Mesendoderm (in vitro differentiated cells): ENCODE measurements around the gene NKX1-2.

Experiments used
- DNase-seq: peaks from one replicate; pipeline ENCODE4 v3.0.0; 2013
- H2AK5ac ChIP-seq: 2 replicates; pipeline ENCODE4 v1.6.1; 2013; ENCODE audit warnings: low read length, inconsistent platforms
- H2BK120ac ChIP-seq: 2 replicates; pipeline ENCODE4 v1.6.1; 2013; ENCODE audit warnings: low read depth, mild to moderate bottlenecking, low read length, moderate library complexity, mixed read lengths
- H2BK15ac ChIP-seq: replicated peaks from 2 replicates; pipeline ENCODE4 v1.6.1; 2013; ENCODE audit warnings: low read depth, mild to moderate bottlenecking, moderate library complexity
- H2BK5ac ChIP-seq: 2 replicates; pipeline ENCODE4 v1.6.1; 2013; ENCODE audit warnings: low read length, inconsistent platforms
- H3K18ac ChIP-seq: 2 replicates; pipeline ENCODE4 v1.6.1; 2013; ENCODE audit warnings: mild to moderate bottlenecking, low read length, mixed read lengths
- H3K23ac ChIP-seq: one replicate; pipeline ENCODE4 v1.6.1; 2013; ENCODE audit warnings: low read length
- H3K27ac ChIP-seq: 2 replicates; pipeline ENCODE4 v1.5.1; 2013; ENCODE audit warnings: low read depth, mild to moderate bottlenecking, inconsistent platforms, low read length, moderate library complexity
- H3K27me3 ChIP-seq: 2 replicates; pipeline ENCODE4 v1.6.1; 2013; ENCODE audit warnings: low read length, control low read depth, mild to moderate bottlenecking, inconsistent platforms; ENCODE audit not compliant: insufficient read depth, poor library complexity
- H3K36me3 ChIP-seq: 2 replicates; pipeline ENCODE4 v1.6.1; 2013; ENCODE audit warnings: low read length, inconsistent platforms; ENCODE audit not compliant: control insufficient read depth, insufficient read depth
- H3K4ac ChIP-seq: one replicate; pipeline ENCODE4 v1.6.1; 2013; ENCODE audit warnings: low read depth, mild to moderate bottlenecking, low read length, moderate library complexity
- H3K4me1 ChIP-seq: 2 replicates; pipeline ENCODE4 v1.6.1; 2013; ENCODE audit warnings: low read depth, low read length, inconsistent platforms; ENCODE audit not compliant: control insufficient read depth
- H3K4me2 ChIP-seq: 2 replicates; pipeline ENCODE4 v1.6.1; 2013; ENCODE audit warnings: low read length
- H3K4me3 ChIP-seq: 2 replicates; pipeline ENCODE4 v1.5.1; 2013; ENCODE audit warnings: mild to moderate bottlenecking, low read length
- H3K56ac ChIP-seq: one replicate; pipeline ENCODE4 v1.6.1; 2013; ENCODE audit warnings: low read length
- H3K79me1 ChIP-seq: 2 replicates; pipeline ENCODE4 v1.6.1; 2013; ENCODE audit warnings: low read length, inconsistent platforms
- H3K79me2 ChIP-seq: 2 replicates; pipeline ENCODE4 v1.6.1; 2013; ENCODE audit warnings: mild to moderate bottlenecking, low read length; ENCODE audit not compliant: control insufficient read depth, insufficient read depth
- H3K9ac ChIP-seq: 2 replicates; pipeline ENCODE4 v1.6.1; 2013; ENCODE audit warnings: low read length, inconsistent platforms
- H4K5ac ChIP-seq: one replicate; pipeline ENCODE4 v1.6.1; 2013; ENCODE audit warnings: low read length
- H4K8ac ChIP-seq: one replicate; pipeline ENCODE4 v1.6.1; 2013; ENCODE audit warnings: low read depth, mild to moderate bottlenecking, control low read depth, low read length, moderate library complexity
- WGBS: extraction: QIAGEN DNeasy Blood & Tissue Kit; methylation state at CpG from one replicate; pipeline ENCODE4 v1.1.7; 2013; ENCODE audit warnings: low lambda C conversion rate, missing lambda C conversion rate; ENCODE audit not compliant: insufficient coverage; ENCODE audit errors: extremely low coverage; 5-methylcytosine and 5-hydroxymethylcytosine counted together

The NKX1-2 gene

DNA sequence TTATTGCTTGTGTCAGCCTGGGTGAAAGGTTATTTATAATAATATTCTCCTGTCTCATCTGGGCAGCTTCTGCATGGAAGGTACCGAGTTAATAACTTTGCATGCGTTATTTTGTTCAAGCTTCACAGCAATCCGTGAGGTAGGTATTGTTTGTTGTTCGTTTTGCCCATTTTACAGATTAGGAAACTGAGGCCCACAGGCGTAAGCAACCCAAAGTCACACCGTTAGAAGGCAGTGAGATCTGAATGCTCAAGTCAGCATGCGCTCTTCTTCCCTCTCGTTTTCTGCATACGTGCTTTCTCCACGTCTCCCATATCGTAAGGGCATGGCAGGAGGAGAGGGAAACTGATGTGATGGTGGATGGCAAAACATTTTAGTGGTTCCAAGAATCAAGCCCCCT lies 45.9 kb upstream of the NKX1-2 start:
- H3K9ac ChIP-seq = no peak overlapping the region
- no peak overlapping the region for H2BK15ac ChIP-seq
- H3K4me3 ChIP-seq = no peak overlapping the region
- H2BK5ac ChIP-seq = no peak overlapping the region
- no peak overlapping the region for H4K8ac ChIP-seq
- no peak for DNase-seq
- peaks cover under 1% of the 10 kb centered on the region for H3K36me3 ChIP-seq
- WGBS = no CpG with 5 or more reads among the region's 11 CpGs
- no peak overlapping the region for H3K4ac ChIP-seq
- no peak overlapping the region for H2BK120ac ChIP-seq
- no peak overlapping the region for H3K27ac ChIP-seq
- no peak overlapping the region for H4K5ac ChIP-seq
- H3K79me1 ChIP-seq = no peaks in the 10 kb centered on the region
- H3K18ac ChIP-seq = no peak overlapping the region
- no peak overlapping the region for H2AK5ac ChIP-seq
- H3K79me2 ChIP-seq = no peaks in the 10 kb centered on the region
- no peak overlapping the region for H3K4me2 ChIP-seq
- H3K27me3 ChIP-seq = no peaks in the 10 kb centered on the region
- H3K4me1 ChIP-seq = no peaks in the 10 kb centered on the region
- H3K56ac ChIP-seq = no peak overlapping the region
- no peak overlapping the region for H3K23ac ChIP-seq

GRCh38 chr10:124495162-124495561 lies 45.3 kb upstream of the NKX1-2 start:
- H3K27ac ChIP-seq = no peak overlapping the region
- DNase-seq = no peak
- H2BK120ac ChIP-seq = no peak overlapping the region
- H3K9ac ChIP-seq = no peak overlapping the region
- H3K23ac ChIP-seq = no peak overlapping the region
- no CpG with 5 or more reads among the region's 7 CpGs for WGBS
- H3K4me2 ChIP-seq = no peak overlapping the region
- H2AK5ac ChIP-seq = no peak overlapping the region
- no peak overlapping the region for H3K4me3 ChIP-seq
- no peak overlapping the region for H3K4ac ChIP-seq
- no peak overlapping the region for H4K8ac ChIP-seq
- H3K27me3 ChIP-seq = no peaks in the 10 kb centered on the region
- no peak overlapping the region for H2BK15ac ChIP-seq
- no peak overlapping the region for H3K56ac ChIP-seq
- no peaks in the 10 kb centered on the region for H3K79me2 ChIP-seq
- H3K79me1 ChIP-seq = no peaks in the 10 kb centered on the region
- no peaks in the 10 kb centered on the region for H3K36me3 ChIP-seq
- no peaks in the 10 kb centered on the region for H3K4me1 ChIP-seq
- no peak overlapping the region for H2BK5ac ChIP-seq
- H3K18ac ChIP-seq = no peak overlapping the region
- H4K5ac ChIP-seq = no peak overlapping the region

GRCh38 chr10:124494046-124494807 lies 44.4 kb upstream of the NKX1-2 start:
- Histone ChIP-seq H3K36me3 (no peaks in the 10 kb centered on the region), H3K4me2 (no peak overlapping the region), H2BK120ac (no peak overlapping the region), H4K5ac (no peak overlapping the region), H3K79me1 (no peaks in the 10 kb centered on the region), H3K4me1 (no peaks in the 10 kb centered on the region), H3K4ac (no peak overlapping the region), H2BK15ac (no peak overlapping the region), H4K8ac (no peak overlapping the region), H3K27me3 (no peaks in the 10 kb centered on the region), H3K23ac (peak overlapping the region; percentile 24), H3K27ac (no peak overlapping the region), H3K4me3 (no peak overlapping the region), H3K9ac (no peak overlapping the region), H3K56ac (no peak overlapping the region), H2BK5ac (no peak overlapping the region), H2AK5ac (no peak overlapping the region), H3K18ac (no peak overlapping the region), H3K79me2 (no peaks in the 10 kb centered on the region)
- DNase-seq = no peak
- no CpG with 5 or more reads among the region's 16 CpGs for WGBS

GRCh38 chr10:124493214-124493882 lies 43.5 kb upstream of the NKX1-2 start:
- Histone ChIP-seq H2AK5ac (no peak overlapping the region), H2BK15ac (no peak overlapping the region), H4K5ac (no peak overlapping the region), H3K23ac (no peak overlapping the region), H3K36me3 (no peaks in the 10 kb centered on the region), H3K9ac (no peak overlapping the region), H3K27me3 (no peaks in the 10 kb centered on the region), H3K4me1 (no peaks in the 10 kb centered on the region), H3K27ac (no peak overlapping the region), H3K4ac (no peak overlapping the region), H3K79me2 (no peaks in the 10 kb centered on the region), H3K18ac (no peak overlapping the region), H3K79me1 (no peaks in the 10 kb centered on the region), H2BK120ac (no peak overlapping the region), H2BK5ac (no peak overlapping the region), H3K56ac (no peak overlapping the region), H3K4me3 (no peak overlapping the region), H4K8ac (no peak overlapping the region), H3K4me2 (no peak overlapping the region)
- DNase-seq = no peak
- WGBS = no CpG with 5 or more reads among the region's 23 CpGs

- WGBS = no CpG with 5 or more reads among the region's 8 CpGs
- Histone ChIP-seq H4K5ac (no peak overlapping the region), H2BK120ac (no peak overlapping the region), H3K27ac (no peak overlapping the region), H2BK15ac (no peak overlapping the region), H3K4me1 (no peaks in the 10 kb centered on the region), H3K36me3 (no peaks in the 10 kb centered on the region), H3K4me3 (no peak overlapping the region), H3K79me1 (no peaks in the 10 kb centered on the region), H3K4me2 (no peak overlapping the region), H3K4ac (no peak overlapping the region), H3K23ac (no peak overlapping the region), H2AK5ac (no peak overlapping the region), H3K79me2 (no peaks in the 10 kb centered on the region), H4K8ac (no peak overlapping the region), H2BK5ac (no peak overlapping the region), H3K9ac (no peak overlapping the region), H3K18ac (no peak overlapping the region), H3K56ac (no peak overlapping the region), H3K27me3 (no peaks in the 10 kb centered on the region)
- no peak for DNase-seq
Measured at GRCh38 chr10:124492266-124492665, 42.4 kb upstream of the NKX1-2 start.
